Globus pallidus (tissue), 1 donor: Measurements from ENCODE around the gene ARHGDIG.
"Not testable (repeated sequence)": the region's sequence is repeated elsewhere in the genome, so short reads cannot be mapped to it uniquely, and the experiment has no call there.

Experiments used
- DNase-seq: peaks from one replicate; pipeline ENCODE4 v3.0.0-alpha.2; 2015; ENCODE audit warnings: low spot score

The ARHGDIG gene

GRCh38 chr16:263944-264343 lies 16.4 kb upstream of the ARHGDIG start:
- no peak for DNase-seq

- DNase-seq: no peak
Measured at GRCh38 chr16:264440-264951, 15.9 kb upstream of the ARHGDIG start.

GRCh38 chr16:265002-265529 lies 15.3 kb upstream of the ARHGDIG start:
- no peak for DNase-seq

GRCh38 chr16:265711-266110 lies 14.7 kb upstream of the ARHGDIG start:
- no peak for DNase-seq

GRCh38 chr16:266258-267164 lies 13.9 kb upstream of the ARHGDIG start:
- DNase-seq: no peak

GRCh38 chr16:267562-267961 lies 12.8 kb upstream of the ARHGDIG start:
- not testable (repeated sequence) for DNase-seq

- no peak for DNase-seq
Measured at GRCh38 chr16:268141-269053, 12.0 kb upstream of the ARHGDIG start.

GRCh38 chr16:269061-269796 lies 11.2 kb upstream of the ARHGDIG start:
- no peak for DNase-seq

- DNase-seq: no peak
Measured at GRCh38 chr16:270381-271255, 9.8 kb upstream of the ARHGDIG start.

GRCh38 chr16:272633-273546 lies 7.5 kb upstream of the ARHGDIG start:
- DNase-seq: no peak

- no peak for DNase-seq
Measured at GRCh38 chr16:273547-274421, 6.6 kb upstream of the ARHGDIG start.

- DNase-seq: no peak
Measured at GRCh38 chr16:275041-275641, 5.2 kb upstream of the ARHGDIG start.

GRCh38 chr16:275786-276232 lies 4.6 kb upstream of the ARHGDIG start, which contains the start of gene RGS11:
TSS of gene RGS11 (minus strand) at chr16:275944. CDS start at chr16:275911, 33 bp downstream.
- DNase-seq: no peak

- no peak for DNase-seq
Measured at GRCh38 chr16:276426-277077, 3.8 kb upstream of the ARHGDIG start.

GRCh38 chr16:278863-279366 lies 1.5 kb upstream of the ARHGDIG start:
- DNase-seq: no peak

- no peak for DNase-seq
Measured at GRCh38 chr16:279531-279930, 860 bp upstream of the ARHGDIG start.

- no peak for DNase-seq
Measured at GRCh38 chr16:280005-280460, 358 bp upstream of the ARHGDIG start.
